ENCODE results near the gene MTMR8.

GRCh38 chrX:64306712-64307111, 88.5 kb downstream of the MTMR8 start:
- no peak for TF ChIP-seq ZNF384 (IDR thresholded peaks at IDR 0.05)
- TF ChIP-seq SP1 (IDR thresholded peaks at IDR 0.05), result no peak
